GM23338 (cell line): ENCODE data around the gene CCL14.

Experiments
- CREB1 ChIP-seq: fragments of 250-450 bp; sonication (Bioruptor Pico); IDR thresholded peaks from 2 replicates; pipeline ENCODE4 v1.5.0; 2020; ENCODE audit warnings: low read depth, mild to moderate bottlenecking, moderate library complexity
- ETS1 ChIP-seq: IDR thresholded peaks from 2 replicates; pipeline ENCODE4 v1.6.1; 2016; ENCODE audit warnings: antibody characterized with exemption
- EZH2 ChIP-seq: fragments of 200-600 bp; sonication (generic); IDR thresholded peaks from one replicate; pipeline ENCODE4 v1.8.0; 2017; ENCODE audit warnings: antibody characterized with exemption, mild to moderate bottlenecking, low read depth; ENCODE audit not compliant: unreplicated experiment
- EZH2phosphoT487 ChIP-seq: fragments of 200-600 bp; sonication (generic); IDR thresholded peaks from one replicate; pipeline ENCODE4 v1.8.1; 2018; ENCODE audit warnings: antibody characterized with exemption; ENCODE audit not compliant: unreplicated experiment
- JUNB ChIP-seq: IDR thresholded peaks from one replicate; pipeline ENCODE4 v1.6.1; 2016; ENCODE audit warnings: antibody characterized with exemption; ENCODE audit not compliant: unreplicated experiment
- NANOG ChIP-seq: IDR thresholded peaks from 2 replicates; pipeline ENCODE4 v1.6.1; 2016; ENCODE audit warnings: antibody characterized with exemption, borderline replicate concordance
- POLR2AphosphoS5 ChIP-seq: IDR thresholded peaks from 2 replicates; pipeline ENCODE4 v1.6.1; 2016; ENCODE audit warnings: antibody characterized with exemption, low read depth
- REST ChIP-seq: IDR thresholded peaks from one replicate; pipeline ENCODE4 v1.6.1; 2018; ENCODE audit warnings: antibody characterized with exemption; ENCODE audit not compliant: unreplicated experiment
- STAT1 ChIP-seq: IDR thresholded peaks from one replicate; pipeline ENCODE4 v1.6.1; 2016; ENCODE audit warnings: antibody characterized with exemption; ENCODE audit not compliant: unreplicated experiment
- ZNF114 ChIP-seq: fragments of 250-450 bp; sonication (Bioruptor Pico); IDR thresholded peaks from 2 replicates; pipeline ENCODE4 v1.5.0; 2020; ENCODE audit warnings: mild to moderate bottlenecking, moderate library complexity
- TF ChIP-seq, protein P1 (sequence below), 2 experiments: fragments of 200-600 bp in 1 of 2; sonication (generic) in 1 of 2; conservative IDR thresholded peaks; 2 replicates each; pipeline versions ENCODE4 v1.5.1 to v1.6.1; 2016 to 2017; ENCODE audit warnings: antibody characterized with exemption in 2 of 2, low read depth in 2 of 2, mild to moderate bottlenecking in 2 of 2, moderate library complexity in 1 of 2

DNA sequence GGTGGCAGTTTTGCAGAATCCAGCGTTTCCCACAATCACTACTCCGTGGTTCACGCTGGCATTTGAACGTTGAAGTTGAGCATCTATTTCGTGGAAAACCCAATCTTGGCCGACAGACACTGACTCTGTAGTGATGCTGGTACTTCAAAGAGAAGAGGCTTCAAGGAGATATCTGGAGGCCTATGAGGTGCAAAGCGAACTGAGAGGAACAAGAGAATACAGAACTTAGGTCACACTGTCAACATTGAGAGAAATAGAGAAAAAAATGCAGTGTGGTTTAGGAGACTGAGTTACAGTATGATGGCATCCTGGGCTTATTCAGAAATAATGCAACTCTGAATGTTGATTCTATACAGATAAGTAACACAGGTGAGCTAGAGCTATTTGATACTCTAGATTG, 21.3 kb downstream of the CCL14 start:
- TF ChIP-seq POLR2AphosphoS5 = no peak
- no peak for TF ChIP-seq EZH2
- TF ChIP-seq, protein P1, sequence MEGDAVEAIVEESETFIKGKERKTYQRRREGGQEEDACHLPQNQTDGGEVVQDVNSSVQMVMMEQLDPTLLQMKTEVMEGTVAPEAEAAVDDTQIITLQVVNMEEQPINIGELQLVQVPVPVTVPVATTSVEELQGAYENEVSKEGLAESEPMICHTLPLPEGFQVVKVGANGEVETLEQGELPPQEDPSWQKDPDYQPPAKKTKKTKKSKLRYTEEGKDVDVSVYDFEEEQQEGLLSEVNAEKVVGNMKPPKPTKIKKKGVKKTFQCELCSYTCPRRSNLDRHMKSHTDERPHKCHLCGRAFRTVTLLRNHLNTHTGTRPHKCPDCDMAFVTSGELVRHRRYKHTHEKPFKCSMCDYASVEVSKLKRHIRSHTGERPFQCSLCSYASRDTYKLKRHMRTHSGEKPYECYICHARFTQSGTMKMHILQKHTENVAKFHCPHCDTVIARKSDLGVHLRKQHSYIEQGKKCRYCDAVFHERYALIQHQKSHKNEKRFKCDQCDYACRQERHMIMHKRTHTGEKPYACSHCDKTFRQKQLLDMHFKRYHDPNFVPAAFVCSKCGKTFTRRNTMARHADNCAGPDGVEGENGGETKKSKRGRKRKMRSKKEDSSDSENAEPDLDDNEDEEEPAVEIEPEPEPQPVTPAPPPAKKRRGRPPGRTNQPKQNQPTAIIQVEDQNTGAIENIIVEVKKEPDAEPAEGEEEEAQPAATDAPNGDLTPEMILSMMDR (conservative IDR thresholded peaks at IDR 0.05; ENCODE audit: low read depth in 2 of 2) = no peak
- TF ChIP-seq REST = no peak
- no peak for TF ChIP-seq JUNB
- TF ChIP-seq ETS1 = no peak
- no peak for TF ChIP-seq STAT1
- no peak for TF ChIP-seq CREB1 (CRISPR knock-in tag)
- TF ChIP-seq EZH2phosphoT487 = no peak
- TF ChIP-seq NANOG = no peak
- no peak for TF ChIP-seq ZNF114
